ENCODE measurements around the gene ENPP3. TPM values are rescaled to one million over a fixed set of nuclear protein-coding genes. Genes with fewer than 3 reads are reported as not detected.
A peak's percentile ranks its signal among the peaks of the same experiment; 100 is the strongest.

The ENPP3 gene
- total and polyA plus RNA-seq, 2 experiments from 2014 or later = not detected

- H3F3A ChIP-seq (replicated peaks; ENCODE audit: low read depth) = no peaks in the 10 kb centered on the region
- H3K79me2 ChIP-seq (replicated peaks; ENCODE audit: insufficient read depth) = no peaks in the 10 kb centered on the region
- peak; percentile 5 for DNase-seq (ENCODE audit: low spot score)
- no peaks in the 10 kb centered on the region for H3K4me1 ChIP-seq (ENCODE audit: insufficient read depth)
- H3K4me3 ChIP-seq = no peak overlapping the region
- TF ChIP-seq JUNB (IDR thresholded peaks at IDR 0.05; ENCODE audit: unreplicated experiment) (no peak), CTCF (conservative IDR thresholded peaks at IDR 0.05; ENCODE audit: low read depth in 2 of 2) (peak; percentile 50 to 63)
- no peaks in the 10 kb centered on the region for H3K9me3 Mint-ChIP-seq
- H2AFZ ChIP-seq = no peak overlapping the region
- ATAC-seq = no peak
- peaks cover 48% of the 10 kb centered on the region for H3K36me3 Mint-ChIP-seq (ENCODE audit: low read depth)
- H3K4me1 Mint-ChIP-seq = no peaks in the 10 kb centered on the region
- no peak overlapping the region for H3K4me2 ChIP-seq
- no peaks in the 10 kb centered on the region for H3K27me3 ChIP-seq (ENCODE audit: insufficient read depth)
- no peak overlapping the region for H3K27ac ChIP-seq (ENCODE audit: low read depth)
- H3K36me3 ChIP-seq (ENCODE audit: insufficient read depth) = peaks cover 33% of the 10 kb centered on the region
- no peaks in the 10 kb centered on the region for H4K20me1 ChIP-seq (replicated peaks; ENCODE audit: insufficient read depth)
- H3K9me2 ChIP-seq (ENCODE audit: insufficient read depth) = no peaks in the 10 kb centered on the region
- no peak overlapping the region for H3K4me3 Mint-ChIP-seq
- no peaks in the 10 kb centered on the region for H3K27me3 Mint-ChIP-seq (ENCODE audit: insufficient read depth, low read depth, poor library complexity)
- H3K27ac Mint-ChIP-seq = no peak overlapping the region
Observed at GRCh38 chr6:131597446-131597845, 39.7 kb upstream of the ENPP3 start.

DNA sequence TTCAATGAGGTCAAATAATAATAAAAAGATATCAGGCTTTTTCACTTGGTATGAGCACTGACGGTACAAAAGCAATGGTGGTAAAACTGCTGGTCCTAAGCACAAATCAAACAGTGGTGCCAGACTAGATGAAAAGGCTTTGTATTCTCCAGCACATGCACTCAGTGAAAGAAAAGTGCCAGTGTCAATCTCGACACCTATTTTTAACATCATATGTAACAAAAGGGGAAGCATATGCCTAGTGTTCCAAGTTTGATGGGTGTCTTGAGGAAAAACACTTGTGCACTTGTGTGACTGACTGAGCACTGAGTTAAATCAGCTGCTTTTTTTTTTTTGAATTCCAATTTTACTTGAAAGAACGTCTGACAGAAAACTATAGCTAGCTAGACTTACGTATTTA is 36.4 kb upstream of the ENPP3 start:
- Histone ChIP-seq H2AFZ (no peak overlapping the region), H4K20me1 (replicated peaks; ENCODE audit: insufficient read depth) (no peaks in the 10 kb centered on the region), H3K4me3 (no peak overlapping the region), H3F3A (replicated peaks; ENCODE audit: low read depth) (no peaks in the 10 kb centered on the region), H3K27me3 (ENCODE audit: insufficient read depth) (no peaks in the 10 kb centered on the region), H3K79me2 (replicated peaks; ENCODE audit: insufficient read depth) (no peaks in the 10 kb centered on the region), H3K36me3 (ENCODE audit: insufficient read depth) (peaks cover 20% of the 10 kb centered on the region; the same call in 1 of the 2 replicates), H3K27ac (ENCODE audit: low read depth) (no peak overlapping the region), H3K9me2 (ENCODE audit: insufficient read depth) (no peaks in the 10 kb centered on the region), H3K4me1 (ENCODE audit: insufficient read depth) (no peaks in the 10 kb centered on the region), H3K4me2 (no peak overlapping the region)
- H3K4me3 Mint-ChIP-seq = no peak overlapping the region
- H3K27ac Mint-ChIP-seq = no peak overlapping the region
- no peaks in the 10 kb centered on the region for H3K9me3 Mint-ChIP-seq
- no peaks in the 10 kb centered on the region for H3K4me1 Mint-ChIP-seq
- TF ChIP-seq EZH2 (IDR thresholded peaks at IDR 0.05; ENCODE audit: low read depth, unreplicated experiment) = no peak
- no peak for TF ChIP-seq CTCF (conservative IDR thresholded peaks at IDR 0.05; ENCODE audit: low read depth in 2 of 2)
- no peak for TF ChIP-seq STAT1 (IDR thresholded peaks at IDR 0.05; ENCODE audit: unreplicated experiment)
- no peak for TF ChIP-seq CREB1 (CRISPR knock-in tag; IDR thresholded peaks at IDR 0.05; ENCODE audit: low read depth)
- no peak for DNase-seq (ENCODE audit: low spot score)
- peaks cover 34% of the 10 kb centered on the region; the same call in 2 of the 3 replicates for H3K36me3 Mint-ChIP-seq (ENCODE audit: low read depth)
- H3K27me3 Mint-ChIP-seq (ENCODE audit: insufficient read depth, low read depth, poor library complexity) = peaks cover 3% of the 10 kb centered on the region
- no peak for ATAC-seq

GRCh38 chr6:131602781-131603312 is 34.3 kb upstream of the ENPP3 start:
- peaks cover 4% of the 10 kb centered on the region for H3K27me3 Mint-ChIP-seq (ENCODE audit: insufficient read depth, low read depth, poor library complexity)
- ATAC-seq = no peak
- H3K36me3 Mint-ChIP-seq (ENCODE audit: low read depth) = peaks cover 28% of the 10 kb centered on the region; the same call in 2 of the 3 replicates
- TF ChIP-seq, protein P1, sequence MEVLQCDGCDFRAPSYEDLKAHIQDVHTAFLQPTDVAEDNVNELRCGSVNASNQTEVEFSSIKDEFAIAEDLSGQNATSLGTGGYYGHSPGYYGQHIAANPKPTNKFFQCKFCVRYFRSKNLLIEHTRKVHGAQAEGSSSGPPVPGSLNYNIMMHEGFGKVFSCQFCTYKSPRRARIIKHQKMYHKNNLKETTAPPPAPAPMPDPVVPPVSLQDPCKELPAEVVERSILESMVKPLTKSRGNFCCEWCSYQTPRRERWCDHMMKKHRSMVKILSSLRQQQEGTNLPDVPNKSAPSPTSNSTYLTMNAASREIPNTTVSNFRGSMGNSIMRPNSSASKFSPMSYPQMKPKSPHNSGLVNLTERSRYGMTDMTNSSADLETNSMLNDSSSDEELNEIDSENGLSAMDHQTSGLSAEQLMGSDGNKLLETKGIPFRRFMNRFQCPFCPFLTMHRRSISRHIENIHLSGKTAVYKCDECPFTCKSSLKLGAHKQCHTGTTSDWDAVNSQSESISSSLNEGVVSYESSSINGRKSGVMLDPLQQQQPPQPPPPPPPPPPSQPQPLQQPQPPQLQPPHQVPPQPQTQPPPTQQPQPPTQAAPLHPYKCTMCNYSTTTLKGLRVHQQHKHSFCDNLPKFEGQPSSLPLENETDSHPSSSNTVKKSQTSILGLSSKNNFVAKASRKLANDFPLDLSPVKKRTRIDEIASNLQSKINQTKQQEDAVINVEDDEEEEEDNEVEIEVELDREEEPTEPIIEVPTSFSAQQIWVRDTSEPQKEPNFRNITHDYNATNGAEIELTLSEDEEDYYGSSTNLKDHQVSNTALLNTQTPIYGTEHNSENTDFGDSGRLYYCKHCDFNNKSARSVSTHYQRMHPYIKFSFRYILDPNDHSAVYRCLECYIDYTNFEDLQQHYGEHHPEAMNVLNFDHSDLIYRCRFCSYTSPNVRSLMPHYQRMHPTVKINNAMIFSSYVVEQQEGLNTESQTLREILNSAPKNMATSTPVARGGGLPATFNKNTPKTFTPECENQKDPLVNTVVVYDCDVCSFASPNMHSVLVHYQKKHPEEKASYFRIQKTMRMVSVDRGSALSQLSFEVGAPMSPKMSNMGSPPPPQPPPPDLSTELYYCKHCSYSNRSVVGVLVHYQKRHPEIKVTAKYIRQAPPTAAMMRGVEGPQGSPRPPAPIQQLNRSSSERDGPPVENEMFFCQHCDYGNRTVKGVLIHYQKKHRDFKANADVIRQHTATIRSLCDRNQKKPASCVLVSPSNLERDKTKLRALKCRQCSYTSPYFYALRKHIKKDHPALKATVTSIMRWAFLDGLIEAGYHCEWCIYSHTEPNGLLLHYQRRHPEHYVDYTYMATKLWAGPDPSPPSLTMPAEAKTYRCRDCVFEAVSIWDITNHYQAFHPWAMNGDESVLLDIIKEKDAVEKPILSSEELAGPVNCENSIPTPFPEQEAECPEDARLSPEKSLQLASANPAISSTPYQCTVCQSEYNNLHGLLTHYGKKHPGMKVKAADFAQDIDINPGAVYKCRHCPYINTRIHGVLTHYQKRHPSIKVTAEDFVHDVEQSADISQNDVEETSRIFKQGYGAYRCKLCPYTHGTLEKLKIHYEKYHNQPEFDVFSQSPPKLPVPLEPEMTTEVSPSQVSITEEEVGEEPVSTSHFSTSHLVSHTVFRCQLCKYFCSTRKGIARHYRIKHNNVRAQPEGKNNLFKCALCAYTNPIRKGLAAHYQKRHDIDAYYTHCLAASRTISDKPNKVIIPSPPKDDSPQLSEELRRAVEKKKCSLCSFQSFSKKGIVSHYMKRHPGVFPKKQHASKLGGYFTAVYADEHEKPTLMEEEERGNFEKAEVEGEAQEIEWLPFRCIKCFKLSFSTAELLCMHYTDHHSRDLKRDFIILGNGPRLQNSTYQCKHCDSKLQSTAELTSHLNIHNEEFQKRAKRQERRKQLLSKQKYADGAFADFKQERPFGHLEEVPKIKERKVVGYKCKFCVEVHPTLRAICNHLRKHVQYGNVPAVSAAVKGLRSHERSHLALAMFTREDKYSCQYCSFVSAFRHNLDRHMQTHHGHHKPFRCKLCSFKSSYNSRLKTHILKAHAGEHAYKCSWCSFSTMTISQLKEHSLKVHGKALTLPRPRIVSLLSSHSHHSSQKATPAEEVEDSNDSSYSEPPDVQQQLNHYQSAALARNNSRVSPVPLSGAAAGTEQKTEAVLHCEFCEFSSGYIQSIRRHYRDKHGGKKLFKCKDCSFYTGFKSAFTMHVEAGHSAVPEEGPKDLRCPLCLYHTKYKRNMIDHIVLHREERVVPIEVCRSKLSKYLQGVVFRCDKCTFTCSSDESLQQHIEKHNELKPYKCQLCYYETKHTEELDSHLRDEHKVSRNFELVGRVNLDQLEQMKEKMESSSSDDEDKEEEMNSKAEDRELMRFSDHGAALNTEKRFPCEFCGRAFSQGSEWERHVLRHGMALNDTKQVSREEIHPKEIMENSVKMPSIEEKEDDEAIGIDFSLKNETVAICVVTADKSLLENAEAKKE (CRISPR knock-in tag; IDR thresholded peaks at IDR 0.05) = no peak

More at GRCh38 chr6:131602781-131603312, 34.3 kb upstream of the ENPP3 start:
- Histone ChIP-seq H3K36me3 (ENCODE audit: insufficient read depth) (peaks cover 14% of the 10 kb centered on the region; the same call in 1 of the 2 replicates), H3F3A (replicated peaks; ENCODE audit: low read depth) (no peaks in the 10 kb centered on the region), H3K4me3 (no peak overlapping the region), H3K4me1 (ENCODE audit: insufficient read depth) (no peaks in the 10 kb centered on the region), H2AFZ (no peak overlapping the region), H3K4me2 (no peak overlapping the region), H3K27me3 (ENCODE audit: insufficient read depth) (no peaks in the 10 kb centered on the region), H3K27ac (ENCODE audit: low read depth) (no peak overlapping the region), H3K79me2 (replicated peaks; ENCODE audit: insufficient read depth) (no peaks in the 10 kb centered on the region), H4K20me1 (replicated peaks; ENCODE audit: insufficient read depth) (no peaks in the 10 kb centered on the region), H3K9me2 (ENCODE audit: insufficient read depth) (no peaks in the 10 kb centered on the region)
- Mint-ChIP-seq H3K4me3 (no peak overlapping the region), H3K27ac (no peak overlapping the region), H3K9me3 (no peaks in the 10 kb centered on the region), H3K4me1 (no peaks in the 10 kb centered on the region)
- DNase-seq (ENCODE audit: low spot score) = no peak
